NOMO-1 treated with dmso at 0.1 percent for 144 hours (cell line): ENCODE measurements around the gene PPFIBP1.
"Not testable (repeated sequence)": the region's sequence is repeated elsewhere in the genome, so short reads cannot be mapped to it uniquely, and the experiment has no call there.

Experiments
- DNase-seq: peaks from one replicate; lab custom pipeline; 2025; ENCODE audit not compliant: unreplicated experiment; lab: John Stamatoyannopoulos, UW

Gene PPFIBP1

GRCh38 chr12:27652174-27652763 is 128.3 kb downstream of the PPFIBP1 start:
- DNase-seq = no peak

- no peak for DNase-seq
Observed at GRCh38 chr12:27653661-27654060, 129.7 kb downstream of the PPFIBP1 start.

DNA sequence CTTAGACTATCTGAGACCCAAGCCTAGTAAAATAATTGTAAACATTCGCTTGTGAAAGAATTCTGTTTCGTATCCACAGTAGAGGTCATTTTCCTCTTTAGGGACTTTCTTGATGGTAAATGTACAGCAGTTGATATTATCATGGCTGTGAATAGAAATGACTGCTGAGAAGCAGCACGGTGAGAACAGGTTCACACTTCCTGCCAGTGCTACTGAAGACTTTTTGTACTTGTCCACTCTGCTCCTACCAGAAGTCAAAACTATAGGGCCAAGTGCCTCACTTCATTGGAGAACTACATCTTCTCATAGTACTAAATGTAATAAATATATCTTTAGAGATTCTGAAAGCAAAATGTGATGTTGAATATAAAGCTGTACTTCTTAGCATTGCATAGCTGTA is 131.5 kb downstream of the PPFIBP1 start:
- not testable (repeated sequence) for DNase-seq

- DNase-seq = no peak
Observed at GRCh38 chr12:27657296-27657695, 133.3 kb downstream of the PPFIBP1 start.

DNA sequence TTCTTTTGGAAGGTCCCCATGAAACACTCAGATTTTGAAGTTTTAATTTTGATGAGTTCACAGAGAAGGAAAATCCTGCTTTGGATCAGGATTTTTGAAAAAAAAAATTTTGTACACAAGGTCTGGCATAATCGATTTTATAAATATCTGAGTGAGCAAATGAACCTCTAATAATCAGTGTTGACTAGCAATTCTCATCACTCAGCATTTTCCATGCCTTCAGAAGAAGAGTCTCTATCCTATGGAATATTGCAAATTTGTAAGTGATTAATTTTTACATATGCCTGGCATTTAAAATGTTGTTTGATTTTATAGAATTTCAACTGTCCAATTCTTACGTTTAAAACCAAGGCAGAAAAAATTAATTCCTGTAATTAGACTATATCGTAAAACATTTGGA is 141.7 kb downstream of the PPFIBP1 start:
- no peak for DNase-seq

GRCh38 chr12:27666510-27666909 is 142.5 kb downstream of the PPFIBP1 start:
- no peak for DNase-seq

DNA sequence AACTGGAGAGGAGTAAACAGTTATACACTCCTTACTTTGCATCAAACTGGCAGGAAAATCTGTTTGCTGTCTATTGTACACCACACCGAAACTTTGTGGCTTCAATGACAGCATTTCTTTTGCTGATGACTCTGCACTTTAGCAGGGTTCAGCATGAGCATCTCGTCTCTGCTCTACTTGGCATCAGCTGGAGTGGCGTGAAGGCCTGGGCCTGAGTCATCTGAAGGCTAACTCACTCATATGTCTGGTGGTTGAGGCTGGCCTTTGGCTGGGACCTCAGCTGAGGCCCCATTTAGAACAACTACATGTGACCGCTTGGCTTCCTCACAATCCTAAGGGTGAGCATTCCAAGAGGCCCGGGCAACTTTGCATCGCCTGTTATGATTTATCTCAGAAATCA is 143.5 kb downstream of the PPFIBP1 start:
- DNase-seq = no peak

DNA sequence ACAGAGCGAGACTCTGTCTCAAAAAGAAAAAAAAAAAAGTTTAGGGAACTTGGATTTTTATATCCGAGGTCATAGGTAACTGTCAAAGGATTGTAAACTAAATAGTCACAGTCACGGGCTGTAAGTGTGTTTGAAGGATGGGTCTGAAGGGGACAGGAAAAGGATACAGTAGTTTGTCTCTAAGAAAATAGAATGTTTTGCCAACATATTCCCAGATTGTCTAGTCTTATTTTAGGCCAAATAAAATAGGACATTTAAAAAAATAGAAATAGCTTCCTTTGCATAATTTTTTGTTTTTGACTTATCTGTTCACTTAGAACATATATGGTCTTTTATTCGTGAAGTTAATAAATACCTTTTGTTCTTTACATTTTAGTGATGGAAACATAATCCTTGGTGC is 148.0 kb downstream of the PPFIBP1 start:
- no peak for DNase-seq

DNA sequence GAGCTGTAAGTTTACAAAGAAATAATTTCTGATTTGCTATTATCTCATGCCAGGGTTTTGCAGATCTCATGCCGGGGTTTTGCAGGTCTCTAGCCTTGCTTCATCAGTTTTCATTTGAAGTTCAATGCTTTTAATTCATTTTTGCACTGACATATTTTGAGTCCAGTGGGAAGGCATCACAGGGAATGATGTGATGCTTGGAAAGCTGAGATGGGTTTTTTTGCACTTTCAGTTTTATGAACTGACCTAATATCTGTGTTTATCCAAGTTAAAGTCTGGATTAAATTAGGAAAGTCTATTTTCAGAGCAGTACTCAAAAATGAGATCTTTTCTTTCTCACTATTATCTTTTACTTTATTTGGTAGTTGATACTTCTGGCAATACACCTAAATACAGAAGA is 148.6 kb downstream of the PPFIBP1 start:
- no peak for DNase-seq

GRCh38 chr12:27673101-27673718 is 149.2 kb downstream of the PPFIBP1 start:
- no peak for DNase-seq

GRCh38 chr12:27674989-27675388 is 151.0 kb downstream of the PPFIBP1 start:
- no peak for DNase-seq

DNA sequence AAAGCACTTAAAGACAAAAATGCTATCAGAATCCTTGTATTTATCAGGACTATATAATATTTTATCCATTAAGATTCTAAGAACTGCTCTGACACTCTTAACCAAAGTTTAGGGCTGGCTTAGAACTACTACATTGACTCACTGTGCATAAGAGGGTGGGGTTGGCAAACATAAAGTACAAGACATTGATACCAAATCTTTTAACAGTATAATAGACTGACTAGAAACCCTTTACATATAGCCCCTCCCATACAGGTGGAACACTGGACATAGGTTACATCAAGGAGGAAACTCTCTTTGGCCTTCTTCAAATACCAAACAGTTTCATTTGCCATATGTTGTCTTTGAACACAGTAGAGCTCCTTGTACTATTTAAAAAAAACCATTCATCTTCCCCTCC is 156.6 kb downstream of the PPFIBP1 start:
- no peak for DNase-seq

- DNase-seq = no peak
Observed at GRCh38 chr12:27682534-27682933, 158.5 kb downstream of the PPFIBP1 start.

GRCh38 chr12:27685274-27685673 is 161.3 kb downstream of the PPFIBP1 start:
- DNase-seq = no peak

GRCh38 chr12:27686147-27686546 is 162.1 kb downstream of the PPFIBP1 start:
- no peak for DNase-seq

DNA sequence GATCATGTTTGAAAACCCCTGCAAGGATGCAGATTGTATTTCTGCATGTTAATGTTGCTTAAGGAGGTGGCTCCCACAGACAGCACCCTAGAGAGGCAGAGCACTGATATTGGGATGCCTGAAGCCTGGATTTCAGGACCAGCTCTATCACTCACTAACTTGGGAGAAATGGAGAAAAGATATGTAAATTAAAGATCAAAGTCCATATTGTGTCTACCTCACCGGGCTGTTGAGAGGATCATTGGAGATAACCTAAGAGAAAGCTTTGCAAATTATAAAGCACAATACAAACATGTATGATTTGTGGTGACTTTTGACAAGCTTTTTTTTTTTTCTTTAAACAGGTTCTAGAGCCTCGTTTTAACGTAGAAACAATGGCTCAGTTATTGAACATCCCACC is 164.7 kb downstream of the PPFIBP1 start:
- no peak for DNase-seq

GRCh38 chr12:27689558-27690180 is 165.7 kb downstream of the PPFIBP1 start:
- no peak for DNase-seq

GRCh38 chr12:27693403-27693802 is 169.4 kb downstream of the PPFIBP1 start:
- no peak for DNase-seq

GRCh38 chr12:27695556-27696292 is 171.7 kb downstream of the PPFIBP1 start:
- DNase-seq = no peak

GRCh38 chr12:27696293-27696652 is 172.3 kb downstream of the PPFIBP1 start, which contains the start of gene REP15:
Gene REP15 (plus strand): TSS chr12:27696447. CDS start chr12:27696563, 116 bp downstream.
- no peak for DNase-seq

GRCh38 chr12:27696864-27697564 is 173.0 kb downstream of the PPFIBP1 start:
- DNase-seq = no peak
